ENCODE measurements around the gene NAA50.

GRCh38 chr3:113707835-113708234 is 38.2 kb downstream of the NAA50 start:
- no peak for TF ChIP-seq POLR2AphosphoS5 (IDR thresholded peaks at IDR 0.05; ENCODE audit: low read depth, low read length)
- TF ChIP-seq CTCF (IDR thresholded peaks at IDR 0.05): no peak
- TF ChIP-seq RXRA (IDR thresholded peaks at IDR 0.05; ENCODE audit: borderline replicate concordance, low read depth): no peak
- TF ChIP-seq EP300 (IDR thresholded peaks at IDR 0.05; ENCODE audit: borderline replicate concordance in 1 of 2, low read depth in 1 of 2, low read length in 1 of 2): no peak
- TF ChIP-seq FOXM1 (IDR thresholded peaks at IDR 0.05; ENCODE audit: low read depth): no peak
- TF ChIP-seq EZH2phosphoT487 (IDR thresholded peaks at IDR 0.05; ENCODE audit: borderline replicate concordance, low read depth): no peak
- TF ChIP-seq YY1 (IDR thresholded peaks at IDR 0.05; ENCODE audit: low read depth): no peak
